Activated CD4-positive, alpha-beta T cell treated with anti-CD3 and anti-CD28 coated beads, Interleukin-10, Interleukin-2, amounts not matched to agents 100 ng/mL and 50 ng/mL, durations not matched to agents 16 hours and 8 hours (primary cell): ENCODE results near the gene CYP2C18.
"Not testable (repeated sequence)": the region's sequence is repeated elsewhere in the genome, so short reads cannot be mapped to it uniquely, and the experiment has no call there.

ENCODE experiments used
- DNase-seq: peaks from one replicate; pipeline ENCODE4 v3.0.0-alpha.2; 2020

The CYP2C18 gene

GRCh38 chr10:94683214-94684054 is at the start of gene CYP2C18:
Gene CYP2C18, plus strand, starts transcription at chr10:94683729. Its CDS starts 91 bp downstream, at chr10:94683820.
- DNase-seq, result no peak

GRCh38 chr10:94638097-94638496 is 45.4 kb upstream of the CYP2C18 start:
- not testable (repeated sequence) for DNase-seq

- DNase-seq, result no peak
These were observed 43.6 kb upstream of the CYP2C18 start for GRCh38 chr10:94639902-94640301.

- DNase-seq, result no peak
These were observed 43.0 kb upstream of the CYP2C18 start for GRCh38 chr10:94640562-94640961.

GRCh38 chr10:94641480-94641879 is 42.0 kb upstream of the CYP2C18 start:
- DNase-seq, result no peak

GRCh38 chr10:94644352-94644751 is 39.2 kb upstream of the CYP2C18 start:
- DNase-seq, result no peak

- no peak for DNase-seq
These were observed 38.2 kb upstream of the CYP2C18 start for GRCh38 chr10:94645285-94645684.

GRCh38 chr10:94655201-94655600 is 28.3 kb upstream of the CYP2C18 start:
- not testable (repeated sequence) for DNase-seq

GRCh38 chr10:94663061-94663460 is 20.5 kb upstream of the CYP2C18 start:
- DNase-seq, result not testable (repeated sequence)

- no peak for DNase-seq
These were observed 17.0 kb upstream of the CYP2C18 start for GRCh38 chr10:94666391-94667102.

- DNase-seq, result no peak
These were observed 9.8 kb upstream of the CYP2C18 start for GRCh38 chr10:94673614-94674321.

GRCh38 chr10:94676496-94676895 is 7.0 kb upstream of the CYP2C18 start:
- DNase-seq, result no peak

- no peak for DNase-seq
These were observed 5.8 kb upstream of the CYP2C18 start for GRCh38 chr10:94677691-94678090.

- DNase-seq, result no peak
These were observed 5.1 kb upstream of the CYP2C18 start for GRCh38 chr10:94678475-94678874.

GRCh38 chr10:94680544-94680943 is 3.0 kb upstream of the CYP2C18 start:
- no peak for DNase-seq

- not testable (repeated sequence) for DNase-seq
These were observed 893 bp upstream of the CYP2C18 start for GRCh38 chr10:94682636-94683035.

GRCh38 chr10:94687625-94688248 is 4.2 kb downstream of the CYP2C18 start:
- DNase-seq, result no peak

- no peak for DNase-seq
These were observed 22.6 kb downstream of the CYP2C18 start for GRCh38 chr10:94706089-94706488.

GRCh38 chr10:94710578-94710977 is 27.0 kb downstream of the CYP2C18 start:
- DNase-seq, result no peak

GRCh38 chr10:94725871-94726270 is 42.3 kb downstream of the CYP2C18 start:
- no peak for DNase-seq

GRCh38 chr10:94735197-94735596 is 51.7 kb downstream of the CYP2C18 start:
- DNase-seq, result no peak

- DNase-seq, result no peak
These were observed 55.1 kb downstream of the CYP2C18 start for GRCh38 chr10:94738588-94738987.

GRCh38 chr10:94747137-94747536 is 63.6 kb downstream of the CYP2C18 start:
- no peak for DNase-seq
